Sciatic nerve (tissue), 2 donors: Measurements from ENCODE around the gene GPR141. TPM values are rescaled to one million over a fixed set of nuclear protein-coding genes. Genes with fewer than 3 reads are reported as not detected.
A peak's percentile ranks its signal among the peaks of the same experiment; 100 is the strongest.
"Not testable (repeated sequence)": the region's sequence is repeated elsewhere in the genome, so short reads cannot be mapped to it uniquely, and the experiment has no call there.

ENCODE experiments used
- ATAC-seq: fragments of 200-7000 bp; cut with Tn5 transposase; one replicate; pipeline ENCODE4 v1.9.1; 2020; ENCODE audit warnings: mild to moderate bottlenecking, moderate library complexity
- DNase-seq: peaks from one replicate; pipeline ENCODE4 v3.0.0-alpha.2; 2020; ENCODE audit warnings: low spot score
- intact Hi-C: fragments of 100-400 bp; cut with DNase I; formaldehyde crosslinking; loops from one replicate; pipeline ENCODE4 v1.14.2; 2022
- total RNA-seq: library from RNA; stranded (reverse); fragmentation: NEBNext Ultra II Directional; extraction: Animal tissue kit (Norgen Biotek cat#: 25700); gene quantifications from one replicate; pipeline ENCODE4 v1.2.1, GENCODE V29; 2021
- donor health status: DM: no; HTN: no; CAD: no.
- donor health status: DM: no; HTN: no; CAD: no.

The GPR141 gene
- total RNA-seq, 1 donor from 2014 or later, result 1.8 TPM

GRCh38 chr7:37674531-37674930 lies 9.0 kb upstream of the GPR141 start:
- intact Hi-C loops, result no loop called here
- peak; percentile 58 for ATAC-seq
- DNase-seq, result no peak

- ATAC-seq (no peak), DNase-seq (no peak)
- intact Hi-C loops, result no loop called here
These were observed 7.8 kb upstream of the GPR141 start for GRCh38 chr7:37675749-37676148.

- intact Hi-C loops, result no loop called here
- ATAC-seq (no peak), DNase-seq (no peak)
These were observed 1.4 kb downstream of the GPR141 start for GRCh38 chr7:37684927-37685326.

GRCh38 chr7:37686556-37687345 lies 3.2 kb downstream of the GPR141 start:
- intact Hi-C loops, result no loop called here
- ATAC-seq, result no peak
- DNase-seq, result no peak

- DNase-seq, result no peak
- peak; percentile 50 for ATAC-seq
- intact Hi-C loops, result no loop called here
These were observed 6.6 kb downstream of the GPR141 start for GRCh38 chr7:37690206-37690605.

- DNase-seq (no peak), ATAC-seq (peak; percentile 86)
- intact Hi-C loops, result no loop called here
These were observed 10.9 kb downstream of the GPR141 start for GRCh38 chr7:37694208-37695094.

GRCh38 chr7:37698276-37698675 lies 14.7 kb downstream of the GPR141 start:
- no peak for DNase-seq

GRCh38 chr7:37698782-37699181 lies 15.2 kb downstream of the GPR141 start:
- DNase-seq (no peak), ATAC-seq (no peak)
- intact Hi-C loops, result no loop called here

More at GRCh38 chr7:37698276-37698675, 14.7 kb downstream of the GPR141 start:
- ATAC-seq, result no peak
- intact Hi-C loops, result no loop called here

- intact Hi-C loops, result no loop called here
- no peak for ATAC-seq
- DNase-seq, result no peak
These were observed 18.2 kb downstream of the GPR141 start for GRCh38 chr7:37701769-37702168.

GRCh38 chr7:37703361-37703760 lies 19.8 kb downstream of the GPR141 start:
- ATAC-seq, result no peak
- intact Hi-C loops, result no loop called here
- DNase-seq, result no peak

GRCh38 chr7:37704328-37704833 lies 20.8 kb downstream of the GPR141 start:
- intact Hi-C loops, ATAC-seq, DNase-seq: not testable (repeated sequence)

GRCh38 chr7:37705976-37706375 lies 22.4 kb downstream of the GPR141 start:
- ATAC-seq, result no peak
- intact Hi-C loops, result no loop called here
- no peak for DNase-seq

GRCh38 chr7:37706804-37707203 lies 23.2 kb downstream of the GPR141 start:
- no peak for DNase-seq
- intact Hi-C loops, result no loop called here
- ATAC-seq, result no peak

- ATAC-seq (no peak), DNase-seq (no peak)
- intact Hi-C loops, result no loop called here
These were observed 24.4 kb downstream of the GPR141 start for GRCh38 chr7:37707754-37708485.

GRCh38 chr7:37709631-37710509 lies 26.3 kb downstream of the GPR141 start:
- DNase-seq, result no peak
- intact Hi-C loops, result no loop called here
- no peak for ATAC-seq

- intact Hi-C loops, result no loop called here
- ATAC-seq (no peak), DNase-seq (no peak)
These were observed 30.0 kb downstream of the GPR141 start for GRCh38 chr7:37713613-37714012.

GRCh38 chr7:37714606-37715005 lies 31.0 kb downstream of the GPR141 start:
- intact Hi-C loops, result no loop called here
- DNase-seq (no peak), ATAC-seq (no peak)

GRCh38 chr7:37718585-37718984 lies 35.0 kb downstream of the GPR141 start:
- ATAC-seq (no peak), DNase-seq (no peak)
- intact Hi-C loops, result no loop called here
